Activated T-helper 2 cell treated with anti-CD3 and anti-CD28 coated beads, Interferon-gamma antibody, Interleukin-2, Interleukin-4, amounts not matched to agents 10 μg/mL and 5 μg/mL and 100 μg/mL, durations not matched to agents 14 hours and 24 hours and 36 hours (primary cell): ENCODE data around the gene CCR6. TPM values are rescaled to one million over a fixed set of nuclear protein-coding genes. Genes with fewer than 3 reads are reported as not detected.
"Not testable (repeated sequence)": the region's sequence is repeated elsewhere in the genome, so short reads cannot be mapped to it uniquely, and the experiment has no call there.

Source experiments
- DNase-seq: peaks from one replicate; pipeline ENCODE4 v3.0.0; 2021; ENCODE audit warnings: low spot score
- H3K27ac Mint-ChIP-seq: one replicate; pipeline ENCODE4 v1.8.0; 2021; ENCODE audit warnings: mixed read lengths
- H3K27me3 Mint-ChIP-seq: one replicate; pipeline ENCODE4 v1.8.0; 2021; ENCODE audit warnings: low read depth, mixed read lengths
- H3K36me3 Mint-ChIP-seq: one replicate; pipeline ENCODE4 v1.8.0; 2021; ENCODE audit warnings: low read depth, mixed read lengths
- H3K4me1 Mint-ChIP-seq: one replicate; pipeline ENCODE4 v1.8.0; 2021; ENCODE audit warnings: low read depth, mixed read lengths
- H3K4me3 Mint-ChIP-seq: one replicate; pipeline ENCODE4 v1.8.0; 2021; ENCODE audit warnings: low read depth, mild to moderate bottlenecking, moderate library complexity, mixed read lengths
- H3K9me3 Mint-ChIP-seq: one replicate; pipeline ENCODE4 v1.8.0; 2021; ENCODE audit warnings: mixed read lengths
- intact Hi-C: fragments of 100-400 bp; cut with micrococcal nuclease; formaldehyde crosslinking; loops from one replicate; pipeline ENCODE4 v1.15.1; 2023
- total RNA-seq: library from RNA; stranded (reverse); gene quantifications from 2 replicates; pipeline ENCODE4 v1.2.3, GENCODE V29; 2022

Gene CCR6
- total RNA-seq = not detected in 2 replicates

GRCh38 chr6:167122827-167123657 lies at the start of gene CCR6:
CCR6 (plus strand) TSS chr6:167123096; CDS start chr6:167136135, 13,039 bp downstream.
- Mint-ChIP-seq H3K4me1 (no peaks in the 10 kb centered on the region), H3K4me3 (no peak within 1 kb of the TSS), H3K36me3 (no peaks in the 10 kb centered on the region), H3K27me3 (no peaks in the 10 kb centered on the region), H3K27ac (no peak within 1 kb of the TSS), H3K9me3 (no peaks in the 10 kb centered on the region)
- intact Hi-C loops = no loop called here
- DNase-seq = no peak

DNA sequence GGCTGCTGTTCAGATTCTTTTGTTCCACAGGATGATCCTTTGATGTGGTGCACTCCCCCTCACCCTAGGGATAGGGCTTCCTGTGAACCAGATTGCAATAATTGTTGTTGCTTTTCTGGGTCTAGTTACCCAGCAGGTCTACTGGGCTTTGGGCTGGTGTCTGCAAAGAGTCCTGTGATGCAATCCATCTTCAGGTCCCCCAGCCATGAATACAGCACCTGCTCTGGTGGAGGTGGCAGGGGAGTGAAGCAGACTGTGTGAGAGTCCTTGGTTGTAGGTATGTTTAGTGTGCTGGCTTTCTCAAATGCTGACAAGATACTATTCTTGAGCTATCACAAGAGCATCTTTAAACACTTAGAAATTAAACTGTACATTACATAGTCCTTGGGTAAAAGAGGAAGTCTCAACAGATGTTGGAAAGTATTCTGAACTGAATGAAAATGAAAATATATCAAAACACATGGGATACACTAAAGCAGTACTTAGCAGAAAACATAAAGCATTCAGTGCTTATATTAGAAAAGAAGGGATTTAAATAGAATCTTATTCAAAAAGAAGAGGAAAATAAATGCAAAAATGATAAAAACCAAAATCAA lies 49.1 kb upstream of the CCR6 start:
- no peak for DNase-seq
- H3K27me3 Mint-ChIP-seq = peaks cover 63% of the 10 kb centered on the region
- H3K9me3 Mint-ChIP-seq = peaks cover 19% of the 10 kb centered on the region
- H3K27ac Mint-ChIP-seq = no peak overlapping the region
- H3K36me3 Mint-ChIP-seq = no peaks in the 10 kb centered on the region
- intact Hi-C loops = no loop called here
- peaks cover 7% of the 10 kb centered on the region for H3K4me1 Mint-ChIP-seq
- no peak overlapping the region for H3K4me3 Mint-ChIP-seq

DNA sequence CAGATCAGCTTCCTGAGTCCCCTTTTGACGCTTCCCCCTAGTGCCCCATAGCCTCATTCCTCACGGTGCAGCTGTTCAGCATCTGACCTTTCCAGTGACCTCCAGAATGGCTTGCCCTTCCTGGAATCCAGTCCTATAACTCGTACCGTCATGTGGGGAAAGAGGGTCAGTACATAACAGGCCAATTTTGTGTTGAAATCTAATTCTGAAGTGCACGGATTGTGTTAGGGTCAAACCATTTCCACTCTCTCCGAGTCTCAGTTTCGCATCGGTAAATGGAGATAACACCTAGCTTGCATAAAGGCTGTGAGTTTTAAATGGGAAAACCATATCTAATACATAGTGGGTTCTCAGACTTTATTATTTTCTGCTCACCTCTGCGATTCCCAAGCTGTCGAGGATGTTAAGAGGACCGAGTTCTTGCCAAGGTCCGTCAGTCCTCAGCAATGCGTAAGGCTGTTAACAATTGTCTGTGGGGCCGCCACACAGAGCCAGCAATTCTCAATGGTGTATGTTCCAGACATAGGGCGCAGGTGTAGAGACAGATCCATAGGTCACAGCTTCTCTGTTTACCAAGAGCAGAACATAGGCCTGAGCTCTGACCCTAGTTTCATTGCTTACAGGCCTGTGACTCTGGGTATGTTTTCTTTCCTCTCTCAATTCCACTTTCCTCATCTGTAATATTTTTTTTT lies 45.5 kb upstream of the CCR6 start:
- H3K36me3 Mint-ChIP-seq = no peaks in the 10 kb centered on the region
- H3K27ac Mint-ChIP-seq = no peak overlapping the region
- intact Hi-C loops = no loop called here
- H3K27me3 Mint-ChIP-seq = peaks cover 36% of the 10 kb centered on the region
- no peak for DNase-seq
- no peak overlapping the region for H3K4me3 Mint-ChIP-seq
- H3K9me3 Mint-ChIP-seq = peaks cover 11% of the 10 kb centered on the region
- peaks cover 24% of the 10 kb centered on the region for H3K4me1 Mint-ChIP-seq

- intact Hi-C loops = loop anchor here (1.0 kb wide), 1 partner anchor 30 kb away; no protein-coding TSS in a partner anchor
- DNase-seq = no peak
- no peak overlapping the region for H3K4me3 Mint-ChIP-seq
- no peaks in the 10 kb centered on the region for H3K36me3 Mint-ChIP-seq
- no peak overlapping the region for H3K27ac Mint-ChIP-seq
- H3K4me1 Mint-ChIP-seq = peaks cover 24% of the 10 kb centered on the region
- peaks cover 39% of the 10 kb centered on the region for H3K27me3 Mint-ChIP-seq
- H3K9me3 Mint-ChIP-seq = peaks cover 5% of the 10 kb centered on the region
Measured at GRCh38 chr6:167078745-167079144, 44.2 kb upstream of the CCR6 start.

DNA sequence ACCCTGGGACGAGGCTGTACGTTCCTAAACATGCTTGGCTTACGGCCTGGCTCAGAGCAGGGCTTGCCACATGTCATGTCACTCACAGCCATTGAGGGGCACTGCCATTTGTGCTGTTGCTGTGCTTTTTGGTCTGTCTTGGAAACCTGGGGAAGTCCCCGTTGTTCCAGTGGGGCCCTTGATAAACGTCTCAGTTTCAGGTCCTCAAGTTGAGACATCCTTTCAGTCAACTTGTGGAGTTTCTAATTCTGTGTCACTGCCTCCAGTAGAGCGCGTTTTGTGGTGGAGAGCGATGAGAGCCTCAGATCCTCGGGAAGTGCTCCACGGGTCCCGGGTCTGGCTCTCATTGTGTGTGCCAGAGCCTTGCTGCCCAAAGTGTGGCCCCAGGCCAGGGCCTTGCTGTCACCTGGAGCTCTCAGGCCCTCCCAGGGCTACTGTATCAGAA lies 43.0 kb upstream of the CCR6 start:
- no peak overlapping the region for H3K4me3 Mint-ChIP-seq
- peaks cover 33% of the 10 kb centered on the region for H3K27me3 Mint-ChIP-seq
- H3K27ac Mint-ChIP-seq = no peak overlapping the region
- intact Hi-C loops = loop anchor here (1.0 kb wide), 1 partner anchor 32 kb away; no protein-coding TSS in a partner anchor
- no peaks in the 10 kb centered on the region for H3K36me3 Mint-ChIP-seq
- H3K9me3 Mint-ChIP-seq = peaks cover 6% of the 10 kb centered on the region
- no peak for DNase-seq
- peaks cover 24% of the 10 kb centered on the region for H3K4me1 Mint-ChIP-seq

DNA sequence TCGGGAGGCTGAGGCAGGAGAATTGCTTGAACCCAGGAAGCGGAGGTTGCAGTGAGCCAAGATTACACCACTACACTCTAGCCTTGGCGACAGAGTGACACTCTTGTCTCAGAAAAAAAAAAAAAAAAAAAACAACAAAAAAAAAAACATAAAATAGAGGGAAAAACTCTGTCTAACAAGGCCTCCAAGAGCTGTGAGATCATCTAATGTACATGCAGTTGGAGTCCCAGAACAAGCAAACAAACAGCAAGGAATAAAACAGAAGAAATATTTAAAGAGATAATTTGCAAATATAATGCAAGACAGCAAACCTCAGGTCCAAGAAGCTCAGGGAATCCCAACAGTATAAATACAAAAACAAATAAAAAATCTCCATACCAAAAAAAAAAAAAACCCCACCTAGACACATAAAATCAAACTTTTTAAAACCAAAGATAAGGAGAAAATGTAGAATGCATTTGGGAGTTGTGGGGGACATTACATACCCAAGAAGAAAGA lies 35.0 kb upstream of the CCR6 start:
- intact Hi-C loops = no loop called here
- peaks cover 21% of the 10 kb centered on the region for H3K4me1 Mint-ChIP-seq
- peaks cover 11% of the 10 kb centered on the region for H3K9me3 Mint-ChIP-seq
- H3K4me3 Mint-ChIP-seq = no peak overlapping the region
- H3K36me3 Mint-ChIP-seq = peaks cover 4% of the 10 kb centered on the region
- H3K27ac Mint-ChIP-seq = no peak overlapping the region
- H3K27me3 Mint-ChIP-seq = peaks cover 61% of the 10 kb centered on the region
- no peak for DNase-seq

DNA sequence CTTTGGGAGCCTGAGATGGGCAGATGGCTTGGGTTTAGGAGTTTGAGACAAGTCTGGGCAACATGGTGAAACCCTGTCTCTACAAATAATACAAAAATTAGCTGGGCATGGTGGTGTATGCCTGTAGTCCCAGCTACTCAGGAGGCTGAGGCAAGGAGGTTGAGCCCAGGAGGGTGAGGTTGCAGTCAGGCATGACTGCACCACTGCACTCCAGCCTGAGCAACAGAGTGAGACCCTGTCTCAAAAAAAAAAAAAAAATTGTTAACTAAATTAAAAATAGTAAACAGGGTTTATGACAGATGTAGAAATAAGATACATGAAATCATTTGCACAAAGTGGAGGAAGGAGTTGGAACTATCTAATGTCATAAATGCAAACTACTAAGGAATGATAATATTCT lies 34.2 kb upstream of the CCR6 start:
- peaks cover 61% of the 10 kb centered on the region for H3K27me3 Mint-ChIP-seq
- H3K36me3 Mint-ChIP-seq, H3K4me3 Mint-ChIP-seq, intact Hi-C loops, H3K9me3 Mint-ChIP-seq, DNase-seq, H3K27ac Mint-ChIP-seq: not testable (repeated sequence)
- H3K4me1 Mint-ChIP-seq = peaks cover 27% of the 10 kb centered on the region

DNA sequence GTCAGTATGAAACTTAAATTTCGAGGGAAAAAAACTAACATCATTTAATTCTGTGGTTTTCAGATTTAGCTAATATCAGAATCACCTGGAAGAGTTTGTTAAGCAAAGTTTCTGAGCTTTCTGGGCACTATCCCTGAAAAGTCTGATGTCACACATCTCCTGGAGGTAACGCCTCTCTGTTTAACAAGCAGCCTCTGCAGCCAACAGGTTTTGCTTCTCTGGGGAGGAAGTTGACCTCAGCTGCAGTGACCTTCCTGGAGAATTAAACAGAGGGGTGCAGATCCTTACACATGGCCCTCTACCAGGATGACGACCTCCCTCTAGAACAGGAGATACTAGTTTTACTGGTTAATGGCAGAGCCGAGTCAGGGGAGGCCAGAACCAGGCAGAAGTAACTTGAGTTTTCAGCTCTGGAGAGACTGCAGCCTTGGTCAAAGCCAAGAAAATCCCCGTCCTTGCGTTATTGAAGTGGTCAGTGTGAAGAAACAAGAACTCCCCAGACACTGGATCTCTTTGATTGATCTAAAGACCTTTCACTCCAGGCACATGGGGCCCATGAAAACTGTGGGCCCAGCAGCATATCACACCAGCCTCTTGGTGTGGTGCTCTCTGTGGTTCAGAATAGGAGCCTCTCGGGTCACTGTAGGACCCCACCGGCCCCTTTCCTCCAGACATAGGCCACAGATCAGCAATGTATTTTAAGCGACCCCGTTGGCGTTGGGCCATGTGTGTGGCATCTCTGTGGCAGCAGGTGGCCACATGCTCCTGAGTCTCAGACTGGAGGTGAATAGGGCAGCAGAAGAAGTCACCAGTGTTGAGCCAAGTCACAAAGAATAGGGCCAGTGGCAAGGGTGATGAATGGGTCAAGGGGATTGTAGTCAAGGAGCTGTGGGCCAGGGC lies 33.4 kb upstream of the CCR6 start:
- intact Hi-C loops = loop anchor here (5.0 kb wide), 1 partner anchor 42 kb away; no protein-coding TSS in a partner anchor
- no peak overlapping the region for H3K27ac Mint-ChIP-seq
- H3K4me1 Mint-ChIP-seq = peaks cover 31% of the 10 kb centered on the region
- peaks cover 5% of the 10 kb centered on the region for H3K9me3 Mint-ChIP-seq
- H3K27me3 Mint-ChIP-seq = peaks cover 62% of the 10 kb centered on the region
- DNase-seq = no peak
- peaks cover 4% of the 10 kb centered on the region for H3K36me3 Mint-ChIP-seq
- no peak overlapping the region for H3K4me3 Mint-ChIP-seq

- intact Hi-C loops = loop anchor here (5.0 kb wide), 1 partner anchor 43 kb away; no protein-coding TSS in a partner anchor
- peaks cover 4% of the 10 kb centered on the region for H3K36me3 Mint-ChIP-seq
- H3K4me1 Mint-ChIP-seq = peaks cover 36% of the 10 kb centered on the region
- peaks cover 63% of the 10 kb centered on the region for H3K27me3 Mint-ChIP-seq
- H3K27ac Mint-ChIP-seq = no peak overlapping the region
- no peak for DNase-seq
- no peak overlapping the region for H3K4me3 Mint-ChIP-seq
- H3K9me3 Mint-ChIP-seq = peaks cover 5% of the 10 kb centered on the region
Measured at GRCh38 chr6:167090171-167090570, 32.7 kb upstream of the CCR6 start.

- peaks cover 4% of the 10 kb centered on the region for H3K36me3 Mint-ChIP-seq
- peaks cover 38% of the 10 kb centered on the region for H3K4me1 Mint-ChIP-seq
- no peak for DNase-seq
- intact Hi-C loops = loop anchor here (5.0 kb wide), 1 partner anchor 44 kb away; no protein-coding TSS in a partner anchor
- H3K27me3 Mint-ChIP-seq = peaks cover 60% of the 10 kb centered on the region
- no peak overlapping the region for H3K4me3 Mint-ChIP-seq
- H3K9me3 Mint-ChIP-seq = peaks cover 5% of the 10 kb centered on the region
- H3K27ac Mint-ChIP-seq = no peak overlapping the region
Measured at GRCh38 chr6:167091026-167091804, 31.7 kb upstream of the CCR6 start.

DNA sequence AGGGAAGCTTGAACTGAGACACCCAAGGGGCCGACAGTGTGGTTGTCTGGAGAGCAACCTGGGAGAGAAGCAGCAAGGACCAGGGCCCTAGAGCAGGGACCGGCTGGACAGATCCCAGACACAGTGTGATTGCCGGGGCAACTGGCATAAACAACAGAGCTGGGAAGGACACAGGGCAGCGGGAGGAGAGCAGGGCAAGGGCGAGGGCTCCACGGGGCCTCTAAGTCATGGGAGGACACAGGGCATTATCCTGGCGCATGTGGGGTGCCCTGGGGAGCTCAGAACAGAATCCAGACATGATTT lies 31.1 kb upstream of the CCR6 start:
- peaks cover 38% of the 10 kb centered on the region for H3K4me1 Mint-ChIP-seq
- H3K4me3 Mint-ChIP-seq = no peak overlapping the region
- intact Hi-C loops = loop anchor here (5.0 kb wide), 1 partner anchor 44 kb away; no protein-coding TSS in a partner anchor

More for the DNA sequence above, 31.1 kb upstream of the CCR6 start:
- DNase-seq = no peak
- H3K27me3 Mint-ChIP-seq = peaks cover 58% of the 10 kb centered on the region
- H3K36me3 Mint-ChIP-seq = peaks cover 4% of the 10 kb centered on the region
- no peak overlapping the region for H3K27ac Mint-ChIP-seq
- peaks cover 5% of the 10 kb centered on the region for H3K9me3 Mint-ChIP-seq
